MV-4-11 (cell line): Measurements from ENCODE around the gene SLCO3A1.

Experiments used
- DNase-seq: peaks from one replicate; lab custom pipeline; 2025; lab: John Stamatoyannopoulos, UW

Gene SLCO3A1

GRCh38 chr15:92100751-92101150, 247.2 kb downstream of the SLCO3A1 start:
- no peak for DNase-seq

- DNase-seq, result no peak
Observed at GRCh38 chr15:92101708-92102394, 248.3 kb downstream of the SLCO3A1 start.

- DNase-seq, result no peak
Observed at GRCh38 chr15:92102395-92102755, 248.9 kb downstream of the SLCO3A1 start.

GRCh38 chr15:92104072-92104471, 250.6 kb downstream of the SLCO3A1 start:
- DNase-seq, result no peak

GRCh38 chr15:92105611-92106010, 252.1 kb downstream of the SLCO3A1 start:
- DNase-seq, result no peak

DNA sequence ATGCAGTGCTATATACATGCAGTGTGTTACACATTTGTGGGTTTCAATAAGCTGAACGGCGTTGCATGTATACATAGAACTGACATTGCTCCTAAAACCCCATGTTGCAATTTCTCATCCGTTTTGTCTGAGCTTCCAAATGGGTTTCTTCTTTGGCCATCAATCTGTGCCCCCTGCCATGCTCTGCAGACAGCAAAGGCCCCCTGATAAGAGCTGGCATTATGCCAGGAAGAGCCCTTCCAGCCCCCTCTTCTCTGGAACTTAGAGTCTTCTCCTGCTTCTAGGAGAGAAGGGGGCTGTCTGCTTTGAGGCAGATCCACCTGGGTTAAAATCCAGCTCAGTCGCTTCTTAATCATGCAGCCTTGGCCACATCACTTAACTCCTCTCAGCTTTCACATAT, 254.0 kb downstream of the SLCO3A1 start:
- DNase-seq, result no peak

DNA sequence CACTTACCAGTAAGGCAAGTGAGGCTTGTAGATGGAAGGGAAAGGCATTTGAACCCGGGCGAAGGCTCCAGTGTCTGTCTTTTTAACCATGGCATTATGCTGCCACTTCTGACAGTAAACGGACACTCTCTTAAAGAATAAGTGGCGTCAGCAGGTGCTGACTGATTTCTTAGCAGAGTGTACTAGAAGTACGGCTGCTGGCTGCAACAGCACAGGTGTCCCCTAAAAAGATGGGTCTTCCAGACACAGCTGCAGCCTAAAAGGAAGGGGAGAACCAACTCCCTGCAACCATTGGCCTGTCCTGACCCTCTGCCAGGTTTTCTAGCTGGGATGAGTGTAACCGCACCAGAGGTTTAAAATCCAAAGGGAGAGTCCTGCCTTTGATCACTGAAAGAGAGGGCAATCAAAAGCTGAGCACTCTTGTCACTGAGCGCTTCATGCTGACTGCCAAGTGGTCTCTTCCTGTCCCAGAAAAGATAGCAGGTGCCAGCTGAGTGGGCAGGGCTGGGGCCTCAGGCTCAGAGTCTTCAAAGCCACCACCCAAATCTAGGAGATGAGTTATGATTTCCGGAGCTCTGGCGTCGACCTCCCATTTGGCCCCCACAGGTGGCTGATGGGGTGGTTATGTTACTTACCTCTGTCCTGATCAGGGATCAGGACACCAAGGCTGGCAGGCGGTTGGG, 255.8 kb downstream of the SLCO3A1 start:
- DNase-seq, result no peak

GRCh38 chr15:92111291-92111690, 257.8 kb downstream of the SLCO3A1 start:
- no peak for DNase-seq

GRCh38 chr15:92111751-92112150, 258.2 kb downstream of the SLCO3A1 start:
- DNase-seq, result no peak

GRCh38 chr15:92112180-92112579, 258.7 kb downstream of the SLCO3A1 start:
- DNase-seq, result no peak

- no peak for DNase-seq
Observed at GRCh38 chr15:92112711-92113110, 259.2 kb downstream of the SLCO3A1 start.

GRCh38 chr15:92113832-92114231, 260.3 kb downstream of the SLCO3A1 start:
- DNase-seq, result no peak

GRCh38 chr15:92115834-92116233, 262.3 kb downstream of the SLCO3A1 start:
- no peak for DNase-seq

DNA sequence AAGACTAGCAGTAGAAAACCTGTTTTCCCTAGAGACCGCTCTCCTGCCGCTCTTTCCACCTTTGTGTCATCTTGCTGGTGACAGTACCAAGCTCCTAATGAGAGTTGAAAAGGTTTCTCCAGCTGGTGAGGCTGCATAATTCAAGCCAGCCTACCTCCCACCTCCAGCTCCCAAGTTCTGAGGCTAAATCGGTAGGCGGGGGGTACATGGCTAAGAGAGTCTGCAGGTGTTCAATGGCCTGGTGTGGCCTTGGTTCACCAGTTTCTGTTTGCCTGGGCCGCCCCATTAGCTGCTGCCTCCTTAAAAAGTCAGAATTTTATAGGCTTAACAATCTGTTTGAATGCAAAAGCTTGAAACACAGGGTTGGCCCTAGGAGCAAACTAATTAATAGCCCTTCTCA, 262.8 kb downstream of the SLCO3A1 start:
- no peak for DNase-seq

DNA sequence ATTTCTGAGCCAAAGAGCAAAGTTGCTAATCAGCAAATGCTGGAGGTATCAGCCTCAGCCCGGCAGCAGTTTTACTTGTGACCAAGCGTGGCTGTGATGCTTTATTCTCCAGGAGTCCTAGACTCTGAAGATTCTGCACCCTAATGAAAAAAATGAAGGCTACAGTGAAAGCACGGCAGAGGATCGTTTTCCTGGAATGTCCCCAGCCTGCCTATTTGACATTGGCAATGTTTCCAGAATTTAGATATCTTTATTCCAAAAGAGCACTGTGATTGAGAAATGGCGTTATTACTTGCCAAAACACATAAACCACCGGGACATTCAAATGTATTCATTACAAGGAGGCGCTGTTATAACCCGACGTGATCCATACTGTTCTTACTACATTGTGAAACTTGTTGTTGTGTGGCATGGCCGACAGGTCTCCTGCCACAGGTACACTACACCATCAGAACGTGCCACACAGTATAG, 263.8 kb downstream of the SLCO3A1 start:
- DNase-seq, result no peak

GRCh38 chr15:92118162-92118935, 264.8 kb downstream of the SLCO3A1 start:
- DNase-seq, result no peak

- DNase-seq, result no peak
Observed at GRCh38 chr15:92118936-92119325, 265.4 kb downstream of the SLCO3A1 start.

GRCh38 chr15:92120094-92120795, 266.7 kb downstream of the SLCO3A1 start:
- DNase-seq, result no peak

GRCh38 chr15:92121047-92121446, 267.5 kb downstream of the SLCO3A1 start:
- DNase-seq, result no peak

GRCh38 chr15:92122259-92122658, 268.8 kb downstream of the SLCO3A1 start:
- DNase-seq, result no peak

- no peak for DNase-seq
Observed at GRCh38 chr15:92123962-92124656, 270.6 kb downstream of the SLCO3A1 start.

DNA sequence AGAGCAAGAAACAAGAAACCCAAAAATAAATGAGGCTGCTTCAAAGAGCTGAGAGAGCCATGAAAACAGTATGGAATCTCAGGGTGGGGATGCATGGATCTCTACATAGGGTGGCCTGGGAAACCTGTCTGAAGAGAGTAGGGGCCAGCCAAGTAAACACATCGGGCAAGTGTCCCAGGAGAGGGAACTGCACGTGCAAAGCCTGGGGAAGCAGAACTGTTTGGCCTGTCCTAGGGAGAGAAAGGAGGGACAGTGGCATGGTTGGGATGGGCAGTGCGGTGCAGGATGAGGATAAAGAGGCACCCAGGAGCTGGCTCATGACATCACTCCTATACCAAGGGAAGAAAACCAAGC, 271.1 kb downstream of the SLCO3A1 start:
- no peak for DNase-seq
